Measurements from ENCODE around the gene APLNR. TPM values are rescaled to one million over a fixed set of nuclear protein-coding genes. Genes with fewer than 3 reads are reported as not detected.

The APLNR gene
- total RNA-seq, 1 experiment from 2014 or later: not detected

- no TSS peak for BruUV-seq (replicated peaks)
- Histone ChIP-seq H4K20me1 (ENCODE audit: insufficient read depth) (no peaks in the 10 kb centered on the region), H3K9ac (ENCODE audit: low read length) (no peak overlapping the region), H3K36me3 (ENCODE audit: control insufficient read depth in 1 of 2, insufficient read depth in 2 of 2, low read length in 2 of 2) (no peaks in the 10 kb centered on the region), H3K4me1 (ENCODE audit: control insufficient read depth in 1 of 2, insufficient read depth in 2 of 2, low read length in 2 of 2) (no peaks in the 10 kb centered on the region), H2AFZ (ENCODE audit: low read depth, low read length, poor library complexity, severe bottlenecking) (no peak overlapping the region), H3K79me2 (ENCODE audit: insufficient read depth, low read length) (no peaks in the 10 kb centered on the region), H3K27ac (ENCODE audit: low read depth, low read length) (no peak overlapping the region), H3K4me2 (ENCODE audit: low read length) (no peak overlapping the region), H3K9me2 (ENCODE audit: insufficient read depth) (no peaks in the 10 kb centered on the region), H3K4me3 (replicated peaks in 1 of 2; ENCODE audit: low read depth in 1 of 2, low read length in 2 of 2) (no peak overlapping the region), H3K9me3 (ENCODE audit: control insufficient read depth in 1 of 2, insufficient read depth in 1 of 2, low read depth in 1 of 2, low read length in 2 of 2) (no peaks in the 10 kb centered on the region), H3K27me3 (ENCODE audit: insufficient read depth, low read length) (peaks cover 3% of the 10 kb centered on the region)
- ChIA-PET POLR2A (no interaction called here), RAD21 (ENCODE audit: low non-redundant PET in 1 of 2, low total read pairs in 2 of 2, uncharacterized antibody in 2 of 2, unreplicated experiment in 2 of 2) (no interaction called here), CTCF (no interaction called here)
- TF ChIP-seq EZH2 (IDR thresholded peaks at IDR 0.05) (no peak), ZBTB33 (IDR thresholded peaks at IDR 0.05; ENCODE audit: extremely low read depth, insufficient replicate concordance, low read length) (no peak), SP1 (IDR thresholded peaks at IDR 0.05; ENCODE audit: low read depth) (no peak), SIN3A (IDR thresholded peaks at IDR 0.05; ENCODE audit: low read depth) (no peak), CBX3 (IDR thresholded peaks at IDR 0.05; ENCODE audit: low read depth) (no peak), JUND (IDR thresholded peaks at IDR 0.05) (no peak), TCF7L2 (IDR thresholded peaks at IDR 0.05; ENCODE audit: borderline replicate concordance, extremely low read depth, insufficient read depth, insufficient read length) (no peak)
- intact Hi-C loops (cut with micrococcal nuclease): no loop called here
- no peak for ATAC-seq
- DNase-seq (ENCODE audit: low read depth, low spot score): no peak
Observed at GRCh38 chr11:57217053-57217452, 20.0 kb downstream of the APLNR start.

- Histone ChIP-seq H3K4me2 (ENCODE audit: low read length) (no peak overlapping the region), H3K27me3 (ENCODE audit: insufficient read depth, low read length) (peaks cover 3% of the 10 kb centered on the region), H3K27ac (ENCODE audit: low read depth, low read length) (no peak overlapping the region), H3K36me3 (ENCODE audit: control insufficient read depth in 1 of 2, insufficient read depth in 2 of 2, low read length in 2 of 2) (no peaks in the 10 kb centered on the region), H2AFZ (ENCODE audit: low read depth, low read length, poor library complexity, severe bottlenecking) (no peak overlapping the region), H3K9ac (ENCODE audit: low read length) (no peak overlapping the region), H3K9me2 (ENCODE audit: insufficient read depth) (no peaks in the 10 kb centered on the region), H3K4me3 (replicated peaks in 1 of 2; ENCODE audit: low read depth in 1 of 2, low read length in 2 of 2) (no peak overlapping the region), H3K9me3 (ENCODE audit: control insufficient read depth in 1 of 2, insufficient read depth in 1 of 2, low read depth in 1 of 2, low read length in 2 of 2) (no peaks in the 10 kb centered on the region), H3K4me1 (ENCODE audit: control insufficient read depth in 1 of 2, insufficient read depth in 2 of 2, low read length in 2 of 2) (no peaks in the 10 kb centered on the region), H3K79me2 (ENCODE audit: insufficient read depth, low read length) (no peaks in the 10 kb centered on the region), H4K20me1 (ENCODE audit: insufficient read depth) (no peaks in the 10 kb centered on the region)
- intact Hi-C loops (cut with micrococcal nuclease): no loop called here
- CTCF ChIA-PET: no interaction called here
- TF ChIP-seq SIN3A (IDR thresholded peaks at IDR 0.05; ENCODE audit: low read depth) (no peak), EGR1 (IDR thresholded peaks at IDR 0.05; ENCODE audit: low read depth) (no peak), POLR2AphosphoS5 (IDR thresholded peaks at IDR 0.05; ENCODE audit: low read depth, low read length) (no peak)
- no TSS peak for BruUV-seq (replicated peaks)
- RAD21 ChIA-PET (ENCODE audit: low non-redundant PET in 1 of 2, low total read pairs in 2 of 2, uncharacterized antibody in 2 of 2, unreplicated experiment in 2 of 2): no interaction called here
- DNase-seq (ENCODE audit: low read depth, low spot score) (no peak), ATAC-seq (no peak)
- POLR2A ChIA-PET: no interaction called here
Observed at GRCh38 chr11:57216463-57216862, 20.6 kb downstream of the APLNR start.

Measured in HCT116 (cell line).